GM20000 (cell line): ENCODE results near the gene SHCBP1L.

Experiments used
- DNase-seq: peaks from one replicate; pipeline ENCODE4 v3.0.0; 2012; ENCODE audit warnings: low spot score
- TF ChIP-seq, protein P1 (sequence below): IDR thresholded peaks from 2 replicates; pipeline ENCODE4 v1.5.1; 2012; ENCODE audit warnings: mild to moderate bottlenecking, control low read depth; ENCODE audit errors: extremely low read depth, missing control alignments

Gene SHCBP1L

DNA sequence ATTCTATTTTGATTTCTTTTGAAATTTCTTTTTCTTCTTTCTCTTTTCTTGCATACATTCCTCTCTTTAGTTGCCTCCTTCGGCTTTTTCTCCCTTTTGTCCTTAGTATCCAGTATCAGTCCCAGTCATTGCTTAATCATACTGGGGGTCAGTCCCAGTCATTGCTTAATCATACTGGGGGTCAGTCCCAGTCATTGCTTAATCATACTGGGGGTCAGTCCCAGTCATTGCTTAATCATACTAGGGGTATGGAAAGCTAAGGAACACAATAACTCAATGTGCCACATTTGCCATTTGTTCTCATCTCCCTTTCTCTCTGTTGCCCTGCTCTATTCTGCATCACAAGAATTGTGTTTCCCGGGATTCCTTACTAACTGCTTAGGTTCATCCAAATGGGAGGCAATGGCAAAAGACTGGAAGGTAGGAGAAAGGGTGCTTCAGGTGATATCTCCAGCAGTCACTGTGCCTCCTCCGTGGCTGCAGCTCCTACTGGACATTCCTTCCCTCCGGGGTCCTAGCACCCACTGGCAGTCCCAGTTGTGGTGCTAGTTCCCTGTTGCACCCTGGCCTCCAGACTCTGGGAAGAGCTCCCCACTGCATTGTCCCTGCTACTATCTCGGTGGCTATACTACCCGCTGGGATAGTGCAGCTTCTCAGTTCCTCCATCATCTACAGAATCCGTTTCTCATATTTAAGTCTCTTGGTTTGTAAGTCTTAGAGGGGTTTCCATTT, 37.6 kb upstream of the SHCBP1L start:
- TF ChIP-seq, protein P1, sequence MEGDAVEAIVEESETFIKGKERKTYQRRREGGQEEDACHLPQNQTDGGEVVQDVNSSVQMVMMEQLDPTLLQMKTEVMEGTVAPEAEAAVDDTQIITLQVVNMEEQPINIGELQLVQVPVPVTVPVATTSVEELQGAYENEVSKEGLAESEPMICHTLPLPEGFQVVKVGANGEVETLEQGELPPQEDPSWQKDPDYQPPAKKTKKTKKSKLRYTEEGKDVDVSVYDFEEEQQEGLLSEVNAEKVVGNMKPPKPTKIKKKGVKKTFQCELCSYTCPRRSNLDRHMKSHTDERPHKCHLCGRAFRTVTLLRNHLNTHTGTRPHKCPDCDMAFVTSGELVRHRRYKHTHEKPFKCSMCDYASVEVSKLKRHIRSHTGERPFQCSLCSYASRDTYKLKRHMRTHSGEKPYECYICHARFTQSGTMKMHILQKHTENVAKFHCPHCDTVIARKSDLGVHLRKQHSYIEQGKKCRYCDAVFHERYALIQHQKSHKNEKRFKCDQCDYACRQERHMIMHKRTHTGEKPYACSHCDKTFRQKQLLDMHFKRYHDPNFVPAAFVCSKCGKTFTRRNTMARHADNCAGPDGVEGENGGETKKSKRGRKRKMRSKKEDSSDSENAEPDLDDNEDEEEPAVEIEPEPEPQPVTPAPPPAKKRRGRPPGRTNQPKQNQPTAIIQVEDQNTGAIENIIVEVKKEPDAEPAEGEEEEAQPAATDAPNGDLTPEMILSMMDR = no peak
- no peak for DNase-seq

DNA sequence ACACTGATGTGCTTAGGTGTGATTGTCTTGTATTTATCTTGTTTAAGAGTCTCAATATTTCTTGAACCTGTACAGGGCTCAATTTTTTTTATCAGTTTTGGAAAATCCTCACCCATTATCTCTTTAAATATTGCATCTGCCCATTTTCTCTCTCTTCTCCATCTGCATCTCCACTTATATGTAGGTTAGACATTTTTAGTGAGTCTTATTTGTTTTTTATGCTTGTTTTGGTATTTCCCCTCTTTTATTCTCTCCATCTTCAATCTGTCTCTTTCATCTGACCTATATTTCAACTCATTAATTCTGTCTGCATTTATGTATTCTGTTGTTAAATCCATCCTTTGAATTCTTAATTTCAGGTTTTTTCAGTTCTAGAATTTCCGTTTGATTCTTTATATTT, 32.9 kb upstream of the SHCBP1L start:
- DNase-seq = no peak
- TF ChIP-seq, protein P1 = no peak

DNA sequence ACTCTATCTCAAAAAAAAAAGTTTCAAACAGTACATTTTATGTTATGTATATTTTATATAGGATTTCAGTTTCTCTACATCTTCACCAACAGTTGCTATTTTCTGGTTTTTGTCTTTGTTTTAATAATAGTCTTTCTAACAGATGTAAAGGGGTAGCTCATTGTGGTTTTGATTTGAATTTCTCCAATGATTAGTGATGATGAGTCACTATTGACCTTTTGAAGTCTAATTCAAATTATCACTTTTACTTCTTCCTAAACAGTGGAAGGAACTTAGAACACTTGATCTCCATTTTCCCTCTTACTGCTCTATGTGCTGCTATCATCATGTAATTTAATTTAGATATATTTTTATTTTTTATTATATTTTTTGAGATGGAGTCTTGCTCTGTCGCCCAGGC, 31.7 kb upstream of the SHCBP1L start:
- TF ChIP-seq, protein P1 = no peak
- no peak for DNase-seq

DNA sequence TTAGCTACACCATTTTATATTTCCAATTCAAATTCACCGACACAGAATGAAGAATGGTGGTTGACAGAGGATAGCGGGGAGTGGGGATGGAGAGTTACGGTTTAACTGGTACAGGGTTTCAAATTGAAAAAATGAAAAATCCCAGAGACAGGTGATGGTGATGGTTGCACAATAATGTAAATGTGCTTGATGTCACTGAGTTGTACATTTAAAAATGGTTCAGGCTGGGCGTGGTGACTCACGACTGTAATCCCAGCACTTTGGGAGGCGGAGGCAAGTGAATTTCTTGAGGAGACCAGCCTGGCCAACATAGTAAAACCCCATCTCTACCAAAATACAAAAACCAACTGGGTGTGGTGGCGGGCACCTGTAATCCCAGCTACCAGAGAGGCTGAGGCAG, 31.2 kb upstream of the SHCBP1L start:
- DNase-seq = no peak
- TF ChIP-seq, protein P1 = no peak

DNA sequence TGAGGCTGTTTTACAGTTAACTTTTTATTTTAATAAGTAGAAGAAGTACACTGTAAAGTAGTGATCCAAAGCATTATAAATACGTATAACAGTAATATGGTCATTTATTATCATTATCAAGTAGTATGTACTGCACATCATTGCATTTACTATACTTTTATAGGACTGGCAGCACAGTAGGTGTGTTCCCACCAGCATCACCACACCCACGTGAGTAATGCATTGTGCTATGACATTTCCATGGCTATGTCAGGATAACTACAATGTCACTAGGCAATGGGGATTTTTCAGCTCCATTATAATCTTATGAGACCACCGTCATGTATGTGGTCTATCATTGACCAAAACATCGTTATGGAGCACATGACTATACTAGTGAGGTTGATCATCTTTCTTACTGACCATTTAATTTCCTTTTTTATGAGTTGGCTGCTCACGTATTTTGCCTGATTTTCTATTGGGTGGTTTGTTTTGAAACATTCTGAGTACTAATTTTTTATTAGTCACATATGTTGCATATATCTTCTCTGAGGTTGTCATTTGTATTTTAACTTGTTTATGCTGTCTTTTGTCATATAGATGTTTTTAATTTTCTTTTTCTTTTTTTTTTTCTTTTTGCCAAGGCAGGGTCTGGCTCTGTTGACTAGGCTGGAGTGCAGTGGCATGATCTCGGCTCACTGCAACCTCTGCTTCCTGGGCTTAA, 25.3 kb upstream of the SHCBP1L start:
- no peak for DNase-seq
- TF ChIP-seq, protein P1 = no peak

DNA sequence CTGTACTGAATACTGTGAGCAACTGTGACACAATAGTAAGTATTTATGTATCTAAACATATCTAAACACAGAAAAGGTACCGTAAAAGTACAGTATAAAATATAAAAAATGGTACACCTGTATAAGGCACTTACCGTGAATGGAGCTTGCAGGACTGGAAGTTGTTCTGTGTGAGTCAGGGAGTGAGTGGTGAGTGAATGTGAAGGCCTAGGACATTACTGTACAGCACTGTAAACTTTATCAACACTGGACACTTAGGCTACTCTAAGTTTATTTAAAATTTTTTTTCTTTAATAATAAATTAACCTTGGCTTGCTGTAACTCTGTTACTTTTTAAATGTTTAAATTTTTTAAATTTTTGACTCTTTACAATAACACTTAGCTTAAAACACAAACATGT, 24.5 kb upstream of the SHCBP1L start:
- TF ChIP-seq, protein P1 = no peak
- no peak for DNase-seq

DNA sequence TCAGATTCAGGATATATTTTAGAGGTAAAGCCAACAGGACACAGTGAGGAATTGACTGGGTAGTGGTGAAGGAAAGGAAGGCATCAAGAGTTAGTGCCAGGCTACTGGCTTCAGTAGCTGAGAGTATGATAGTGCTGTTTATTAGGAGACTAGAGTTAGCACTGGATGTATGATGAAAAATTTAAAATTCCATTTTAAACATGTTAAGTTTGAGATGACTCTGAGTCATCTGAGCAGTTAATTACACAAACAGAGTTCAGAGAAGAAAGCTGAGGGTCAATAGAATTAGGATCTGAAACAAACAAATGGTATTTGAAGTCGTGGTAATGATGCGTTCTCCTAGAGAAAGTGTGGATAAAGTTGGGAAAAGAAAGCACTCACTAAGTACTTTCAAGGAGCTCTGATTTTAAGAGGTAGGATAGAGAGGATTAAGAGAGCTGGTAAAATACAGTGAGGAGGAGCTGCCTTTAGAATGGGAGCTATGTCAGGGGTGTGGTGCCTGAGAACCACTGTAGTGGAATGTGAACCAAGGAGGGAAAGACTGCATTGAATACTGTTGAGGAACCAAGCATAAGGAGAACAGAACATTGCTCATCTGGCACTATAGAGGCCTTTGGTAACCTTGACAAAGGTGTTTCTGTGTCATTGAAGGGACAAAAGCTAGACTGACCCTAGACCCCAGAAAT, 21.7 kb upstream of the SHCBP1L start:
- TF ChIP-seq, protein P1 = no peak
- no peak for DNase-seq
